ENCODE results near the gene CCNY. TPM values are rescaled to one million over a fixed set of nuclear protein-coding genes. Genes with fewer than 3 reads are reported as not detected.

The CCNY gene
- total and polyA plus RNA-seq, 2 donors (not counting 1 experiment from before 2014, with no cell fraction given): 34.1 to 64.9 TPM

GRCh38 chr10:35316218-35316967, 19.9 kb upstream of the CCNY start:
- Histone ChIP-seq H3K4me3 (ENCODE audit: control extremely low read depth in 1 of 5, extremely low read depth in 1 of 5, insufficient read depth in 1 of 5, low read depth in 2 of 5, low read length in 4 of 5) (no peak overlapping the region), H2AFZ (ENCODE audit: insufficient read depth, low read depth, low read length, poor library complexity, severe bottlenecking) (no peak overlapping the region), H3K27me3 (replicated peaks in 1 of 4; ENCODE audit: control extremely low read depth in 1 of 4, control insufficient read depth in 3 of 4, insufficient read depth in 4 of 4, low read length in 3 of 4) (no peaks in the 10 kb centered on the region), H4K20me1 (ENCODE audit: control insufficient read depth, insufficient read depth, low read length, poor library complexity, severe bottlenecking) (no peaks in the 10 kb centered on the region), H3K36me3 (replicated peaks in 1 of 2; ENCODE audit: control extremely low read depth in 1 of 2, control insufficient read depth in 1 of 2, extremely low read depth in 1 of 2, insufficient read depth in 2 of 2, low read length in 1 of 2) (peaks cover 0 to 2% of the 10 kb centered on the region in 2 experiments), H3K27ac (ENCODE audit: low read length in 2 of 2) (no peak overlapping the region), H3K9me3 (ENCODE audit: control extremely low read depth in 1 of 3, control insufficient read depth in 2 of 3, insufficient read depth in 1 of 3, low read length in 2 of 3) (peaks cover 0 to 23% (median 8%) of the 10 kb centered on the region in 3 donors), H3K4me1 (ENCODE audit: control insufficient read depth in 2 of 2, insufficient read depth in 2 of 2, low read length in 2 of 2) (no peaks in the 10 kb centered on the region), H3K79me2 (ENCODE audit: control insufficient read depth, insufficient read depth, low read length) (peaks cover 9% of the 10 kb centered on the region), H3K4me2 (replicated peaks; ENCODE audit: low read depth, low read length, poor library complexity, severe bottlenecking) (no peak overlapping the region), H3K9ac (ENCODE audit: low read length) (no peak overlapping the region)
- Mint-ChIP-seq H3K27me3 (no peaks in the 10 kb centered on the region), H3K27ac (no peak overlapping the region), H3K4me1 (peaks cover 11% of the 10 kb centered on the region), H3K4me3 (no peak overlapping the region), H3K9me3 (ENCODE audit: insufficient read depth) (peaks cover 3% of the 10 kb centered on the region)
- ChIA-PET POLR2A (no interaction called here), CTCF (no interaction called here)
- TF ChIP-seq CTCF (IDR thresholded peaks at IDR 0.05) (no peak), EZH2 (IDR thresholded peaks at IDR 0.05; ENCODE audit: borderline replicate concordance, insufficient read depth, low read depth, low read length, poor library complexity, severe bottlenecking) (no peak)
- 76% methylated on average over 4 of the region's 4 CpGs for WGBS (ENCODE audit: insufficient coverage)
- ATAC-seq (ENCODE audit: low read depth) (no peak), DNase-seq (no peak)
- intact Hi-C loops (cut with micrococcal nuclease): no loop called here

- H3K9me3 Mint-ChIP-seq (ENCODE audit: insufficient read depth): peaks cover 8% of the 10 kb centered on the region
- Histone ChIP-seq H3K9me3 (ENCODE audit: control extremely low read depth in 1 of 3, control insufficient read depth in 2 of 3, insufficient read depth in 1 of 3, low read length in 2 of 3) (peaks cover 4 to 22% (median 13%) of the 10 kb centered on the region in 3 donors), H2AFZ (ENCODE audit: insufficient read depth, low read depth, low read length, poor library complexity, severe bottlenecking) (no peak overlapping the region), H3K4me2 (replicated peaks; ENCODE audit: low read depth, low read length, poor library complexity, severe bottlenecking) (no peak overlapping the region), H3K36me3 (replicated peaks in 1 of 2; ENCODE audit: control extremely low read depth in 1 of 2, control insufficient read depth in 1 of 2, extremely low read depth in 1 of 2, insufficient read depth in 2 of 2, low read length in 1 of 2) (peaks cover 0 to 5% of the 10 kb centered on the region in 2 experiments), H3K79me2 (ENCODE audit: control insufficient read depth, insufficient read depth, low read length) (peaks cover 18% of the 10 kb centered on the region), H3K27ac (ENCODE audit: low read length in 2 of 2) (no peak overlapping the region), H3K4me3 (ENCODE audit: control extremely low read depth in 1 of 5, extremely low read depth in 1 of 5, insufficient read depth in 1 of 5, low read depth in 2 of 5, low read length in 4 of 5) (no peak overlapping the region), H4K20me1 (ENCODE audit: control insufficient read depth, insufficient read depth, low read length, poor library complexity, severe bottlenecking) (no peaks in the 10 kb centered on the region), H3K9ac (ENCODE audit: low read length) (no peak overlapping the region), H3K27me3 (replicated peaks in 1 of 4; ENCODE audit: control extremely low read depth in 1 of 4, control insufficient read depth in 3 of 4, insufficient read depth in 4 of 4, low read length in 3 of 4) (no peaks in the 10 kb centered on the region), H3K4me1 (ENCODE audit: control insufficient read depth in 2 of 2, insufficient read depth in 2 of 2, low read length in 2 of 2) (no peaks in the 10 kb centered on the region)
- ChIA-PET POLR2A (no interaction called here), CTCF (no interaction called here)
- peaks cover 11% of the 10 kb centered on the region for H3K4me1 Mint-ChIP-seq
- ATAC-seq (ENCODE audit: low read depth): no peak
- no peak overlapping the region for H3K4me3 Mint-ChIP-seq
- WGBS (ENCODE audit: insufficient coverage): no CpG with 5 or more reads among the region's 4 CpGs
- no peaks in the 10 kb centered on the region for H3K27me3 Mint-ChIP-seq
- intact Hi-C loops (cut with micrococcal nuclease): no loop called here
- no peak overlapping the region for H3K27ac Mint-ChIP-seq
- TF ChIP-seq EZH2 (IDR thresholded peaks at IDR 0.05; ENCODE audit: borderline replicate concordance, insufficient read depth, low read depth, low read length, poor library complexity, severe bottlenecking): no peak
- no peak for TF ChIP-seq CTCF (IDR thresholded peaks at IDR 0.05)
- no peak for DNase-seq
Observed at GRCh38 chr10:35318551-35318950, 17.8 kb upstream of the CCNY start.
